Neuronal stem cell (in vitro differentiated cells): ENCODE measurements around the gene WBP2.

Experiments used
- DNase-seq: peaks from one replicate; pipeline ENCODE4 v3.0.0-alpha.2; 2013; ENCODE audit warnings: low spot score
- H2AFZ ChIP-seq: one replicate; pipeline ENCODE4 v1.6.1; 2013; ENCODE audit warnings: mild to moderate bottlenecking, low read length, inconsistent platforms
- H2AK5ac ChIP-seq: 2 replicates; pipeline ENCODE4 v1.6.1; 2013; ENCODE audit warnings: low read depth, mild to moderate bottlenecking, inconsistent platforms, low read length, moderate library complexity, mixed read lengths
- H2BK120ac ChIP-seq: 2 replicates; pipeline ENCODE4 v1.6.1; 2013; ENCODE audit warnings: low read depth, mild to moderate bottlenecking, inconsistent platforms, low read length, moderate library complexity, mixed read lengths
- H2BK12ac ChIP-seq: one replicate; pipeline ENCODE4 v1.6.1; 2013; ENCODE audit warnings: low read length, inconsistent platforms
- H2BK15ac ChIP-seq: 2 replicates; pipeline ENCODE4 v1.6.1; 2013; ENCODE audit warnings: mild to moderate bottlenecking, low read length, inconsistent platforms, mixed read lengths
- H2BK5ac ChIP-seq: one replicate; pipeline ENCODE4 v1.6.1; 2013; ENCODE audit warnings: inconsistent platforms, mild to moderate bottlenecking, low read length, moderate library complexity
- H3K14ac ChIP-seq: one replicate; pipeline ENCODE4 v1.6.1; 2013; ENCODE audit warnings: low read length, inconsistent platforms
- H3K18ac ChIP-seq: 2 replicates; pipeline ENCODE4 v1.6.1; 2013; ENCODE audit warnings: low read length, inconsistent platforms
- H3K23ac ChIP-seq: 2 replicates; pipeline ENCODE4 v1.6.1; 2013; ENCODE audit warnings: low read depth, mild to moderate bottlenecking, mixed read lengths, low read length, inconsistent platforms; ENCODE audit not compliant: poor library complexity
- H3K27ac ChIP-seq: replicated peaks from 3 replicates; pipeline ENCODE4 v1.5.1; 2013; ENCODE audit warnings: low read length, inconsistent platforms
- H3K27me3 ChIP-seq, 3 experiments: 2 replicates each; pipeline ENCODE4 v1.6.1; 2013; ENCODE audit warnings: low read length in 3 of 3, mild to moderate bottlenecking in 2 of 3, inconsistent platforms in 1 of 3, low read depth in 1 of 3, mixed read lengths in 1 of 3, moderate library complexity in 1 of 3; ENCODE audit not compliant: control insufficient read depth in 3 of 3, insufficient read depth in 3 of 3
- H3K36me3 ChIP-seq, 2 donors: replicated peaks in 1 of 2; 2 replicates each; pipeline ENCODE4 v1.6.1; 2013; ENCODE audit warnings: low read length in 2 of 2; ENCODE audit not compliant: control insufficient read depth in 2 of 2, insufficient read depth in 2 of 2
- H3K4ac ChIP-seq: 2 replicates; pipeline ENCODE4 v1.6.1; 2013; ENCODE audit warnings: inconsistent platforms, mild to moderate bottlenecking, low read length, moderate library complexity
- H3K4me1 ChIP-seq, 2 donors: 1 replicate in 1 of 2; 2 replicates in 1 of 2; pipeline ENCODE4 v1.6.1; 2013; ENCODE audit warnings: low read length in 2 of 2, low read depth in 1 of 2; ENCODE audit not compliant: control insufficient read depth in 2 of 2, insufficient read depth in 1 of 2
- H3K4me2 ChIP-seq: one replicate; pipeline ENCODE4 v1.6.1; 2013; ENCODE audit warnings: mild to moderate bottlenecking, low read length, inconsistent platforms; ENCODE audit not compliant: insufficient read depth, poor library complexity, severe bottlenecking
- H3K4me3 ChIP-seq, 2 donors: 2 replicates each; pipeline ENCODE4 v1.5.1; 2013; ENCODE audit warnings: low read length in 2 of 2, mild to moderate bottlenecking in 2 of 2, inconsistent platforms in 1 of 2, moderate library complexity in 1 of 2
- H3K79me1 ChIP-seq: one replicate; pipeline ENCODE4 v1.6.1; 2013; ENCODE audit warnings: low read depth, mild to moderate bottlenecking, inconsistent platforms, low read length, moderate library complexity
- H3K9ac ChIP-seq: one replicate; pipeline ENCODE4 v1.6.1; 2013; ENCODE audit warnings: mild to moderate bottlenecking, low read depth, low read length, inconsistent platforms; ENCODE audit not compliant: poor library complexity
- H3K9me3 ChIP-seq, 2 donors: replicated peaks in 1 of 2; 2 replicates each; pipeline versions ENCODE3 to v1.6.1; 2013; ENCODE audit warnings: low read length in 2 of 2, mild to moderate bottlenecking in 2 of 2, inconsistent platforms in 1 of 2, low read depth in 1 of 2, mixed read lengths in 1 of 2, moderate library complexity in 1 of 2; ENCODE audit not compliant: control insufficient read depth in 2 of 2, insufficient read depth in 1 of 2
- H4K8ac ChIP-seq: one replicate; pipeline ENCODE4 v1.6.1; 2013; ENCODE audit warnings: low read depth, mild to moderate bottlenecking, inconsistent platforms, low read length, moderate library complexity
- H4K91ac ChIP-seq: one replicate; pipeline ENCODE4 v1.6.1; 2013; ENCODE audit warnings: low read length, low read depth, mild to moderate bottlenecking, inconsistent platforms; ENCODE audit not compliant: poor library complexity
- WGBS, 2 donors: extraction: QIAGEN DNeasy Blood & Tissue Kit; methylation state at CpG; one replicate each; pipeline ENCODE4 v1.1.7; 2013; ENCODE audit warnings: missing lambda C conversion rate in 2 of 2, mixed read lengths in 1 of 2; ENCODE audit not compliant: insufficient read length in 2 of 2, insufficient replicate concordance in 1 of 2; ENCODE audit errors: extremely low coverage in 2 of 2; 5-methylcytosine and 5-hydroxymethylcytosine counted together

The WBP2 gene

GRCh38 chr17:75823257-75824041, 31.7 kb downstream of the WBP2 start:
- H3K4me2 ChIP-seq = no peak overlapping the region
- H3K4me3 ChIP-seq = no peak overlapping the region
- peak overlapping the region; percentile 48 for H4K8ac ChIP-seq
- H3K4me1 ChIP-seq = peaks cover 6 to 11% of the 10 kb centered on the region in 2 donors
- no peak overlapping the region for H3K23ac ChIP-seq
- H2AK5ac ChIP-seq = no peak overlapping the region
- H3K79me1 ChIP-seq = peaks cover 9% of the 10 kb centered on the region
- no peak overlapping the region for H2BK12ac ChIP-seq
- H3K36me3 ChIP-seq = peaks cover 63 to 80% of the 10 kb centered on the region in 2 donors
- H3K4ac ChIP-seq = no peak overlapping the region
- H3K9ac ChIP-seq = peak overlapping the region; percentile 15
- no peak overlapping the region for H3K27ac ChIP-seq
- no peak overlapping the region for H2BK5ac ChIP-seq
- no peak overlapping the region for H4K91ac ChIP-seq
- H3K18ac ChIP-seq = no peak overlapping the region
- H3K14ac ChIP-seq = no peak overlapping the region
- no CpG with 5 or more reads among the region's 28 CpGs for WGBS, 2 donors
- H2AFZ ChIP-seq = no peak overlapping the region
- no peaks in the 10 kb centered on the region for H3K27me3 ChIP-seq
- H2BK120ac ChIP-seq = no peak overlapping the region
- no peak overlapping the region for H2BK15ac ChIP-seq
- no peak for DNase-seq
- no peaks in the 10 kb centered on the region for H3K9me3 ChIP-seq

DNA sequence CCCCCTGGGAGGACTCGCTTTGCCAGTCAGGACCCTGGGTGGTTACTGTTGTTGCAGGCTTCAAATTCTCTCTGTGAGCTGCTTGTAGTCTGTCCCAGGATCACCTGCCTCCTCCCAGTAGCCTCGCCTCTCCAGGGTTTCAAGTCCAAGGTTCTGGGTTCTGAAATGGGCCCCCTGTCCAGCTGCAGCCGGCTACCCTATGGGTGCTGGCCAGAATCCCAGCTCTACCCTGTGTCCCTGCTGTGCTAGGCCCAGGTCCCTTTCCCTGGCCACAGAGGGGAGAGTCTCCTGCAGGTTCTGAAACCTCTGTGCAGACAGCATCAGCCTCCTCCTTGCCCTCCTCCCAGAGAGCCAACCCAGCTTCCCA, 32.4 kb downstream of the WBP2 start:
- Histone ChIP-seq H4K91ac (no peak overlapping the region), H2AFZ (no peak overlapping the region), H2AK5ac (no peak overlapping the region), H3K79me1 (peaks cover 9% of the 10 kb centered on the region), H2BK12ac (no peak overlapping the region), H2BK15ac (no peak overlapping the region), H2BK5ac (peak overlapping the region; percentile 32), H3K9ac (no peak overlapping the region), H2BK120ac (no peak overlapping the region), H3K18ac (no peak overlapping the region), H3K14ac (no peak overlapping the region), H3K4me3 (no peak overlapping the region), H3K4ac (no peak overlapping the region), H3K27ac (no peak overlapping the region), H3K9me3 (no peaks in the 10 kb centered on the region), H3K27me3 (no peaks in the 10 kb centered on the region), H4K8ac (no peak overlapping the region), H3K36me3 (peaks cover 70 to 86% of the 10 kb centered on the region in 2 donors), H3K23ac (no peak overlapping the region), H3K4me1 (peaks cover 3 to 6% of the 10 kb centered on the region in 2 donors), H3K4me2 (no peak overlapping the region)
- no peak for DNase-seq
- WGBS, 2 donors = no CpG with 5 or more reads among the region's 3 CpGs

GRCh38 chr17:75822119-75822799, 32.9 kb downstream of the WBP2 start:
- Histone ChIP-seq H3K4ac (no peak overlapping the region), H3K4me1 (peaks cover under 1% of the 10 kb centered on the region in 2 donors), H2AK5ac (no peak overlapping the region), H2BK15ac (no peak overlapping the region), H3K18ac (no peak overlapping the region), H3K27me3 (no peaks in the 10 kb centered on the region), H3K9ac (no peak overlapping the region), H2BK12ac (no peak overlapping the region), H3K23ac (no peak overlapping the region), H2BK120ac (no peak overlapping the region), H3K36me3 (peaks cover 75 to 92% of the 10 kb centered on the region in 2 donors), H3K9me3 (no peaks in the 10 kb centered on the region), H3K27ac (no peak overlapping the region), H2BK5ac (peak overlapping the region; percentile 32), H3K4me2 (no peak overlapping the region), H3K79me1 (peaks cover 8% of the 10 kb centered on the region), H3K4me3 (no peak overlapping the region), H3K14ac (no peak overlapping the region), H4K91ac (no peak overlapping the region), H2AFZ (no peak overlapping the region), H4K8ac (no peak overlapping the region)
- WGBS, 2 donors = no CpG with 5 or more reads among the region's 18 CpGs
- no peak for DNase-seq

DNA sequence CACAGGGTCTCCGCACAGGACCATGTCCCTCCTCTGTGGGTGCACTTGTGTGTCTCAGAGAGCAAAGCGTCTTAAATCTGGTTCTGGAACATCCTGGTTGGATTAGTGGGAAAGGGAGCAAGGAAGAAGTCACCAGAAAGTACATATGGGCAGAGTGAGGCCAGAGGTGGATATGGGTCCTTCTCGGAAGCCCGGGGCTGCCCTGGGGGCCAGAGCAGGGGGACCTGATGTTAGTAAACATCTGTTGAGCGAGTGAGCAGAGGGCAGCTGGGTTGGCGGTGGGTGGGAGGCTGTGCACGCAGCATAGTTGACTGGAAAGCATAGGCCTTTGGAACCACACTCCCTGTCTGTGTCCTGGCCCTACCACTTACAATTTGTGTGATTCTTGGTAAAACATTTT, 33.6 kb downstream of the WBP2 start:
- Histone ChIP-seq H3K36me3 (peaks cover 77 to 95% of the 10 kb centered on the region in 2 donors), H3K79me1 (peaks cover 5% of the 10 kb centered on the region), H2BK12ac (no peak overlapping the region), H2AK5ac (no peak overlapping the region), H4K91ac (no peak overlapping the region), H3K4me2 (no peak overlapping the region), H3K27ac (no peak overlapping the region), H3K4me3 (no peak overlapping the region), H3K23ac (no peak overlapping the region), H3K4me1 (peaks cover 0 to 2% of the 10 kb centered on the region in 2 donors), H3K4ac (no peak overlapping the region), H2BK15ac (no peak overlapping the region), H3K9me3 (no peaks in the 10 kb centered on the region), H3K27me3 (no peaks in the 10 kb centered on the region), H2BK120ac (no peak overlapping the region), H3K18ac (no peak overlapping the region), H3K9ac (no peak overlapping the region), H3K14ac (no peak overlapping the region), H2BK5ac (no peak overlapping the region), H2AFZ (no peak overlapping the region), H4K8ac (no peak overlapping the region)
- WGBS, 2 donors = no CpG with 5 or more reads among the region's 7 CpGs
- DNase-seq = no peak
